CD1c-positive myeloid dendritic cell (primary cell): Measurements from ENCODE around the gene INTS1.

Experiments used
- DNase-seq: peaks from one replicate; pipeline ENCODE4 v3.0.0-alpha.2; 2016; ENCODE audit errors: extremely low spot score

The INTS1 gene

DNA sequence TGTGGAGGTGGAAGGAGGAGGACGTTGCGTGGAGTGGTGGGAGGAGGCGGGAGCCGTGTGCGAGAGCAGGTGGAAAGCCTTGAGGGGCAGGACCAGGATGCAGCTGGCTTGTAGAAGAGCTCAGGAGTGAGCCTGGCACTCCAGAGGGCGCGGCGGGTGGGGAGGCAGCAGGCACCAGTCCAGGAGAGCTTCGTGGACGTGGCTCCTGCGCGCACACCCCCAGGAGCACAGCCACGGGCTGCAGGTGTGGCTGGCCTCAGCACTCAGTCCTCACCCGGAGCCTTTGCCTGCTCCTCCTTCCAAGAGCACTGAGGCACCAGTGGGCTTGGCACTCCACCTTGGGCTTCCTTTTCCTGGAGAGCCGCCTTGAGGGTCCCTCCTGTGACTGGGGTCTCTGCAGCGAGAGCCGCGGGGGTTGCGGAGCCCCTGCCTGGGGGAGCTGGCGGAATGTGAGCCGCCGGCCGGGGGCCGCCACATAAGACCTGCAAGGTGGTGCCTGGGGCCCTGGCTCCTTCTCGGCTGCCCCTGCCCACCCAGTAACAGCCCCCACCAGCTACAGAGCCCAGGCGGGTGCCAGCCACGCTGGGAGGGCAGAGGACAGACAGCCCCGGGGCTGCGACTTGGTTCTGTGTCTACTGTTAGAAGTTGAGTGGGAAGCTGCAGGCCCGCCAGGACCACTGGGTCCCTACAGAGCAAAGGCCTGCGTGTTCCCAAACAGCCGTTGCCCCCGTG lies 37.4 kb upstream of the INTS1 start:
- no peak for DNase-seq

DNA sequence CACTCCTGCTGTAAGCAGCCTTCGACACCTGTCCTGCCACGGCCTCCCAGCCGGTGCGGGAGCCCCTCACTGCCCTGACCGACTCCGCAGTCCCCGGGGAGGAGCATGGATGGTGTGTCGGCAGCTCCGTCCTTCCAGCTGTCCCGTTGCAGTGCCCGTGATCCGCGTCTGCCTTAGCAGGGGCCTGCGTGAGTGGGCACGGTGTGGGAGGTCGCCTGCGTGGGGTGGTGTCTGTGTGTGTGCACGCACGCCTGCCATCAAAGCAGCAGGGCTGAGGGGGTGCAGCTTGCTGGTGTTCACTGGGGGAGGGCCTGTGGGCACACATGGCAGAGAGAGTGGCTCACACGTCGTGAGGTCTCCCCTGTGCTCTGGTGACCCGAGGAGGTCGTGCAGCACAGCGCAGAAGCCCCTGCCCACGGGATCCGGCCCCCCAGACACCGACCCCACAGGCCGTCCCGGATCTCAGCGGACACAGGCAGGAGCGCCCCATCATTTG lies 36.6 kb upstream of the INTS1 start:
- DNase-seq: no peak

DNA sequence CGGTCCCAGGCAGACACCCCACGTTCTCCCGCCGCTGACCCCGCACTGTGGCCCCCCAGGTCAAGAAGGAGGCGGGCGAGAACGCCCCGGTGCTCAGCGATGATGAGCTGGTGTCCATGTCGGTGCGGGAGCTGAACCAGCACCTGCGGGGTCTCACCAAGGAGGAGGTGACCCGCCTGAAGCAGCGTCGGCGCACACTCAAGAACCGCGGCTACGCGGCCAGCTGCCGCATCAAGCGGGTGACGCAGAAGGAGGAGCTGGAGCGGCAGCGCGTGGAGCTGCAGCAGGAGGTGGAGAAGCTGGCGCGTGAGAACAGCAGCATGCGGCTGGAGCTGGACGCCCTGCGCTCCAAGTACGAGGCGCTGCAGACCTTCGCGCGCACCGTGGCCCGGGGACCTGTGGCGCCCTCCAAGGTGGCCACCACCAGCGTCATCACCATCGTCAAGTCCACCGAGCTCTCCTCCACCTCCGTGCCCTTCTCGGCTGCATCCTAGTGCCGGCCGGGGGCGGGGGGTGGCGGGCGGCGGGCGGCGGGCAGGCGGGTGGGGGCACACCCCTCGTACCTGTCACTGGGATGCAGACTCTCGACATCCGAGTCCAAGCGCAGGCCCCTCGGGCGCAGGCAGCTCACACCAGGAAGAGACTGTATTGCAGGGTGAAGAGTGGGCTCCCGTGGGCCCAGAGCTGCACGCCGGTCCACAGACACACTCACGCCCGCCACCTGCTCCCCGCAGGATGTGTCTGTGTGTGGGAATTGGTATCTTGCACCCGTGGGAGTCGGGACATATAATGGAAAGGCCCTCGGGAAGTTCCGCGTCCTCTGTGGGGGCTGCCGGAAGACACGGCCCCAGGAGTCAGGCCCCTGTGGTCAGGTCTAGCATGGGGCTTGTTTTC lies 35.9 kb upstream of the INTS1 start:
- no peak for DNase-seq

DNA sequence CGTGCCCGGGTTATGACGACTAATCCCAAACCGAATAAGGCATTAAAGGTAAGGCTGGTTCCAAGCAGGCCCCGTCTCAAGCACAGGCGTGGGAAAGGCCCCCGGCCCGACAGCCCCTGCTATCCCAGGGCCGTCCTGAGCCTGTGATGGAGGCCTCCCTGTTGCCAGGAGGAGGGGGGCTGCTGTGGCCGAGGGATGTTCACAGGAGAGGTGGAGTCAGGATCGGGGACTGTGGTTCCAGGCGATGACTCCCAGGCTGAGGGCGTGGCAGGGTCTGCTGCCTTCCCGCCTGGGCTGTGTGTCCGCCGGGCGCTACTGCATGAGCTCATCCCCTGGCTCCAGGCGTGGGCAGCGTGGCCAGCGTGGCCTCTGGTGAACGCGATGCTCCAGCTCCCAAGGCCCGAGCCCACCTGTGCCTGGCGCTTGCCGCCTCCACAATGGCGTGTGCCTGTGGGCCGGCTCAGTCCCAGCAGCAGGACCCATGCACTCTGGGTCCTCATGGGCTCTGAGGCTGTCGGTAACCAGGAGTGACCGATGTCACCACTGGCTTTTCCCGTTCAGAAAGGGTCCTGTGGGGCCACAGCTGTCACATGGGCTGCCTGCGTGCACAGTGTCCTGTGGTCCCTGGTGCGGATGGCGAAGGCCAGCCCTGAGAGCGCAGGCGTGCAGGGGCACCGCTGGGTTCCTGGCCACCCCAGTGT lies 35.1 kb upstream of the INTS1 start:
- no peak for DNase-seq

DNA sequence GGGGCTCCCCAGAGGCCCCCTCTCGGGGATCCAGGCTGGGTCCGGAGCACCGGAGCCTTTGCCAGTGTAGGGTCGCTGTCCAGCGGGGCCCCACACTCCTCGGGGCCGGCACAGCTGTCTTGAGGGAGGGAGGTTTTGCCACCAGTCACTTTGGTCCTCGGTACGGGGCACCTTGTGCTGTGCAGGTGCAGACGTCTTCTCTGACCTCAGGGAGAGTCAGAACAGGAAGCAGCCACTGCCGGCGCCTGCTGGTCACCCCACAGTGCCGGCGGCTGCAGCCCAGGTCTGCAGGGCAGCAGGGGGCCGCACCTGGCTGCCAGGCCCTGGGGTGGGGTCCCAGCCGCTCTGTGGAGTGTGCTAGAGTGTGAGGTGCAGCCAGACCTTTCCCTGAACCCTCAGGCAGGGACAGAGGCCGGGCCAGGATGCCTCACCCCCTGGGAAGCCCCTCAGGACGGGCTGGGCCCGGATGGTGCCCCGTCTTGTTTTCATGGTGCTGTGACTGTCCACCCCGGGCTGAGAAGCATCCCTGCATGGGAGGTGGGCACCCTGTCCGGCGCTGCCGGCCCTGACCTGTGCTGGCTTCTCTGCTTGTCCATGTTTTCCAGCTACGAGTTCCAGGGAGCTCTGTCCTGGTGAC lies 34.5 kb upstream of the INTS1 start:
- DNase-seq: no peak

DNA sequence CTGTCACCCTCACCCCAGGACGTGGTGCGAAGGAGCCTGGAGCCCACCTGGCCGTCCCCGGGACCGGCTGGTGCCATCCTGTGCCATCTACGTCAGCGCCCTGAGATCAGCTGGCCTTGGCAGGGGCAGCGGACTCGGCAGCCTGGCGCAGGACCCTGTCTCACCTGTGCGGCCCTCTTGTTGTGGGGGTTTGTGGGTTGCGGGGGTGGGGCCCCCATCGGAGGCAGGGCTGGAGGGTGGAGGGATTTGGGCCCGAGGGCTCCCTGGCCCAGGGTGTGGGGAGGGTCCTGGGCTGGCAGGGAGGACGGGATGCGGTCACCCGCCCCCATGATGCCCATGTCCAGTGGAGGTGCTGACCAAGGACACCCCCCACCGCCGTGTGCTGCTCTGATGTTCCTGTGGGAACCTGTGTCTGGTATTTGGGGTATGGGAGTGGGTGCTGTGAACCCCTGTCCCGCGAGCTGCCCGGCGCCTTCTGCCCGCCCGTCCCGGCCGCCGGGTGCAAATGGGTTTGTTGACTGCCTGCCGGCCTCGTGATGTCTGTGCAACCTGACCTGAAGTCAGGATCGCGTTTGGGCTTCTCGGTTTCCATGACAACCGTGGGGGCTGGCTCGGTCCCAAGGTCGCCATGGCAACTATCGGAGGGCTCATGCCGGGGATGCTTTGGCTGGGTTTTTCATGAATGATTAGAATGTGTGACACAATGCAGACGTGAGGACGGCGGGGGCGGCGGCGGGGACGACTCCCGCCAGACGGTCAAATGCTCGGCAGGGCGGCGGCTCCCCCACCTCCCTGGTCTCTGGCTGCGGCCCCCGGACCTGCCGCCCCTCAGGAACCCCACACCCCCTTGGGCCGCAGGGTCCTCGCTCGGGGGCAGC lies 33.6 kb upstream of the INTS1 start:
- DNase-seq: no peak

DNA sequence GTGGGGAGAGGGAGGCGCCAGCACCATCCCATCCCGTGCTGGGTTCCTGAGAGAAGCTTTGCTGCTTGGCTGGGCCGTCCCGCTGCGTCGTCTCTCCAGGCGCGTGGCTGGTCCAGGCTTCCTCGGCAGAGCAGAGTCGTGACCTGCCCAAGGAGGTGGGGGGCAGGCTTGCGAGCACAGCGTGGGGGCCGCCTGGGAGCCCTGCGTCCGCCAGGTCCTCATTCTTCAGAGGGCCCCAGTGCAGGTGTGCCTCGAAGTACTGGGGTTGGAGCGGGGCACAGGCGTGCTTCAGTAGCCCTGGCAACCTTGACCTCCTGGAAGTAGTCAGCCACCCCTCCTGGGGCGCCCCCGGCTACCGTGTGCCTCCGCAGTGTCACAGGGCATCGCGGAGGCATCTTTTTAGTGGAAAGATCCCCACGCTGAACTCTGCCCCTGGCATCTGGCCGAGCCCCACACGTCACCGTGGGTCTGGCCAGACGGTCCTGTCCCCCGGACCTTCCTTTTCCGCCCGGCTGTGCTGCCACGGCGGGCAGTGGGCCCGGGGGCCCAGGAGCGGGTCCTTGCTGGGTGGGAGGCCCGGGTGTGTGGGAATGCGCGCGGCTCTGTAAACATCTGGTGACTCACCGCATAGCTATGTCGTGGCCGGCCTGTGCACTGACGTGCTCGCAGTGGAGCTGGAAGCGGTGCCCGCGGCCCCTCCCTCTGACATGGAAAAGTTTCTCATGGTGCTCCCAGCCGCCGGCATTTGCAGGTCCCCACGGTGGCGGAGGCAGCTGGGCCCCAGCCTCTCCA lies 32.8 kb upstream of the INTS1 start:
- DNase-seq: no peak

DNA sequence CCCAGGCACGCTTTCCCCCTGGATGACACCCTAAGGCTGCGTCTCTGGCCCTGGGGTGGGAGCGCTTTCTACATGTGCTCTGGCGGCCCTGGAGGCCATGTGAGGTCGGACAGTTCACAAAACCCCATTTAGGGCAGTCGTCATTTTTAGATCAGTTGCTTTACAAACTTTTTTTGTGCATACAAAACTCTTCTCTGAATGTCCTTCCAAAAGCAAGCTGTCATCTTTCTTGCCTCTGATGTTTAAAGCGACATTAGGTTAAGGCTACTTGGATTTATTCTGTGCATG lies 32.2 kb upstream of the INTS1 start:
- no peak for DNase-seq

DNA sequence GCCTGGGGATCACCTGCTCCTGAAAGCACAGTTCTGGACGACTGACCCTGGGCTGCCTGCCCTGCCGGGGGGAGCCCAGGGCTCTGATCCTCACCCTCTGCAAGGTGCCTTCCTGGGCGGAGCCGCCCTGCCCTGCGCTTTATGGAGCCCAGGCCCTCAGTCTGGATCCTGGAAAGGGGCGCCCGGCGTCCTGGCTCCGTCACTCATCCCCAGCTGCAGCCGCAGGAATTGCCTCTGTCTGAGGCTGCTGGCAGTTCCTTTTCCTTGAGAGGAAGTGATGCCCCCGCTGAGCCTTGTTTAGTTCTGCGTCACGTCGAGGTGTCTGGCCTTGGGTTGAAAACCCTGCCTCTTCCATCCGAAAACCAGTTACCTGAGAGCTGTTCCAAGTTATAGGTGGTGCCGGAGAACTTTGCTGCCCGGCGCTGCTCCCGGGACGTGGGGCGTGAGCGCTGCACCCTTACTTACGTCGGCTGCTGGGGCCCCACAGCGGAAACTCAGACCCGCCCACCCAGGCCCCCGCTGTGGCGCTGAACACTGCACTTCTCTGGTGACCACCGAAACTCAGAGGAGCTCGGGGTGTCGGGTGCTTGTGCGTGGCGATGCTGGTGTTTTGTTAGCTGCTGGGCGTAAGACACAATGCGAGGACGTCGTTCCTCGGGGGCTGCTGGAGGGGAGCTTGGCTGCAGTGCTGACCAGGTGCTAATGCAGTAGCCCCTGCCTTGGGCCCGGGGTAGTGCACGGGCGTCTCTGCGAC lies 31.7 kb upstream of the INTS1 start:
- DNase-seq: peak; percentile 68

DNA sequence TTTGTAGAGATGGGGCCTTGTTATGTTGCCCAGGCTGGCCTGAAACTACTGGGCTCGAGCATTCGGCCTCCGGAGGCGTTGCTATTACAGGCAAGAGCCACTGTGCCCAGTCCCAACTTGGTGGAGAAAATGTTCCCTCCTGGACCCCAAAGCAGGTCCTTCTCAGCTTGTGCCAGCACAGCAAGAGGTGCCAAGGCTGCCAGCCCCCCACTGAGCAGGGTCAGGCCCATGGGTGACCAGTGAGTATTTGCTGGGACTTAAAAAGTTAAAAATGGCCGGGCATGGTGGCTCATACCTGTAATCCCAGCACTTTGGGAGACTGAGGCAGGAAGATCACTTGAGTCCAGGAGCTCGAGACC lies 30.9 kb upstream of the INTS1 start:
- no peak for DNase-seq

DNA sequence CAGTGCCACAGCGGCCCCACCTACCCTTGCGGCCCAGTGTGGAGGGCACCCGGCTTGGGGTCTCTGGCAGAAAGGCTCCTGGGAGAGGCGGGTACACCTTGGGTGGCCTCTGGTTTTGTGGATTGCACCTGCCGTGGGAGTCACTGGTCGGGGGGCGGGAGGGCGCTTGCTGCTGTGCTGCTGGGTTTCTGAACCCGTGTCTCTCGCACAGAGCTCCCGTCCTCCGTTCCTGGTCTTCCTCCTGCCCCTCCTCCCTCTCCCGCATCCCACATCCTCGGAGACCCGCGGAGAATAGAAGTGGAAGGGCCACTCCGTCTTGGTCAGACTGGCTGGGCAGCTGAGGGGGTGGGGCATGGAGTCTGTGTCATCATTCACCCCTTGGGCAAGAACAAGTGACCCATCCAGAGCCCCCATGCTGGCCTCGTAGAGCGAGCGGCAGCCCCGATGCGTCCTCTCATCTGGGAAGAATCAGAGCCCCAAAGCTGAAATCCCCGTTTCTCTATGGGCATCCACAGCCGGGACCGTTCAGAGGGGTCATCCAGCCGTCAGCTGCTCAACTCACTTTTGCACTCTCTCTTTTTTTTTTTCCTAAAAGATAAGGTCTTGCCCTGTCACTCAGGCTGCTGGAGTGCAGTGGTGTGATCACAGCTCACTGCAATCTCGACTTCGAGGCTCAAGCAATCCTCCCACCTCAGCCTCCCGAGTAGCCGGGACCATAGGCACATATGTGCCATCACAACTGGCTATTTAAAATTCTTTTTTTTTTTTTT lies 30.3 kb upstream of the INTS1 start:
- no peak for DNase-seq

DNA sequence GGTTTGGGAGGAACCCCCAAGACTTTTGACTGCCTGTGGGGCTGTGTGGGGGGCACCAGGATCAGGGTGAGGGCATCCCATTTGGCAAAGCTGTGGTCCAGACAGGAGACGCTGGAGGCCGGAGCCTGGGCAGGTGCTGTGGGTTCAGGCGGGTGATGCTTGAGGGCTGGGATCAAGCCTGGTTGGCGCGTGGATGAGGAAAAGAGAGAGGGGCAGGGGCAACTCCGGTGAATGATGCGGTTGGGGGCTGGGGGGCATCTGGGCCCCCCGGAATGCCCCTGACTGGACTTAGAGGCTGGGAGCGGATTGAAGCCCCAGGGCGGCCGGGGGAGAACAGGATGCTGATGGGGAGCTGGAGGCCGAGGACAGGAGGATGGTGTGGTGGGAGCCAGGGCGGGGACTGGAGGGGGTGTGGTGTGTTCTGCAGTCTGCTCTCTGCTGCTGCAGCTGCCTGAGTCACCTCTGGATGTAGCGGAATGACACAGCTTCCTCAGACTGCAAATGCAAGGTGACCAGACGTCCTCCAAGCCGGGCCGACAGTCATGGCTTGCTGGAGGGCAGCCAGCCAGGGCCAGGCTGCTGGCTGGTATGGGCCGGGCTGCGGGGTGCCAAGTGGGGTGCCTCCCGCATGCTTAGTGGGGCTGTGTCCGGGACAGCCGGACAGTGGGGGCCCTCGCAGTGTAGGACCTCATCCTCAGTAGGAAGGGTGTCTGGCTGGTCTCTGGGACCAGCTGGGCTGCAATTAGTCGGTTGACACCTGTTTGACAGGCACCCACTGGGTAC lies 29.5 kb upstream of the INTS1 start:
- peak; percentile 88 for DNase-seq

DNA sequence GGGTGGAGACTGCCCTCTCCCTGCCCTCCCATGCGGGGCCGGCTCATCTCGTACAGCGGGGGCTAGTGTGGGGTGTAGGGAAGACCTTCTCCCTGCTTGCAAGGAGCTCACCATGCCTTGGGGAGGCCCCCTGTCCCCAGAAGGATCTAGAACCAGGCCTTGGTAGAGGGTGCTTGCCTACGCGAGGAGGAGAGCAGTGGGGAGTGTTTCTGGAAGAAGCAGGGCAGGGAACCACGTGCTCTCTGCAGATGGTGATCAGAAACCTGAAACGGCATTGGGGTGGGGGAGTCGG lies 29.0 kb upstream of the INTS1 start:
- DNase-seq: no peak

DNA sequence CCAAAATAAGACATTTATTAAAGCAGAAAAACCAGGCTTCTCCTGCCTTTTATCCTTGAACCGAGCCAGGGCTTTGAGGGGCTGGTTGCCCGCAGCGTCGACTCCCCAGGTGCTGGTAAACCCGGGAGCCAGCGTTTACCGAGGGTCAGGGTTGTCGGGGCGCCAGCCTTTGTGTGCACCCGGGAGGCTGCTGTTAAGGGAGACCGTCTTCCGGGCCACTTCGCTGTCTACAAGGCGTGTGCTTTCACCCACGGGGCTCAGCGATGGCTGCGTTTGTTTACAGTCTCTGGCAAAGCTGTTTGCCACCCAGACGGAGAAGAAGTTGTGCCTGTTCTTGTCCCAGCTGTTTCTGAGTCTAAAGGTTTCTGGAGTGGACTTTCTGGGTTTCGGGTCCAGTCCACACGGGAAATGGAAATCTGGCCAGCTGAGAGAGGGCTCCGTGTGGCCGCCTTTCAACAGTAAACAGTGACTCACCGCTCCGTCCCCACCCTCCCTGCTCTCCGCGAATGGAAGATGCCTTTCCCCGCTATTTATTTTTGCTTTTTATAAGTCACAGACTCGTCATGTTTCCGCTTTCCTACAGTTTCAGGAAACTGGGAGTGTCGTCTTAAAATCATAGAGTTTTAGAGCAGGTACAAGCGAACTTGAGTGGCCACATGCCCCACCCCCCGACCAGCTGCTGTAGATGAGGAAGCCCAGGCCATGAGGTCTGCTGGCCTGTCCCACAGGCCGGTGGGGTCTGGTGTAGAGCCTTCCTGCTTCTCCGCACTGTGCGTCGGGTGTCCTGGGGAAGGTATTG lies 28.5 kb upstream of the INTS1 start:
- peak; percentile 95 for DNase-seq

DNA sequence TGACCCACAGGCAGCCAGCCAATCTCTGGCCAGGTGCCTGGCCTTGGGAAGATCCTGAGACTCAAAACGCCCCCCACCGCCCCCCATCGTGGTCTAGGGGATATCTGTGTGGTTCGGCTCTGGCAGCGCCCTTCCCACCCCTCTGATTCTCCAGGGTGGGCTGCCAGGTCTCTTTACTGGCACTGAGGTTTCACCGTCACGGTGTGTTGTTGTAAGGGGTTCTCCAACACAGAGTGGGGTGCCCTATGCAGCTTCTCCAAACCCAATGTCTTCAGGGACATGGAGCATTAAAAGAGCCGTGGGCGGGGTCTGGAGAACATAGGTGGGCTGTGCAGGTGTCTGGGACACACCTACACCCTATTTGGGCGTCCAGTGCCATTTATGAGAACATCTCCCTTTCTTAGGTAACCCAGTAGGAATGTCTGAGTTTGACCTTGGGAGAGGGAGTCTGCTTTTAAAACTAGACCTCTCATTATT lies 27.8 kb upstream of the INTS1 start:
- DNase-seq: peak; percentile 24

DNA sequence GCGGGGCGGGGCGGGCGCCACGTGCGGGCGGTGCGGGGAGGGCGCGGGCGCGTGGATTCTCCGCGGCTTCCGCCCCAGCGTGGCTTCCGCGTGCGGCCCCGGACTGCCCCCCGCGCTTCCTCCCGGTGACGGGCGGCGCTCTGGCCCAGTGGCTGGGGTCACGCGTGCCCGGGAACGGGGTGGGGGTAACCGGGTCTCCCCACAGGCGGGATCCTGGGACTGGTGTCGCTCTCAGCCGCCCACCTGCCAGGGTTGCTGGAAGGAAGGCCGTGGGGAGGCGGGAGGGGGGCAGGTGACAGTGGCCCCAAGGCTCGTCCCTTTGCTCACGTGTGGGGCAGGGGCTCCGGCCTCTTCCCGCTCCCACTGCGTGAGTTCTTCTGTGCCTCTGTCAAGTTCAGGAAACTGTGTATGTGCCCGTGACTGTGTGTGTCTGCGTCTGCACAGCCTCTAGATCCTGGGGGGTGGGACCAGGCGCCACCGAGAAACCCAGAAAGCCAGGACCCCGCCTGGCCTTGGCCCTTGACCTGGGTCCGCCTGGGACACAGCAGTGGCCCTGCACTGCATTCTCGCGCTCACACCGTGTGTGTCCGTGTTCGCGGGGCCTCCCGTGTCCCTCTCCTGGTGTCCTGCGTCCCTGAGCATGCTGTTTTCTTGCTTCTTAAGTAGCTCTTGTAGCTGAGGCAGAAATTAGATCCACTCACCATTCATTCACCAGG lies 27.2 kb upstream of the INTS1 start:
- peak; percentile 54 for DNase-seq

DNA sequence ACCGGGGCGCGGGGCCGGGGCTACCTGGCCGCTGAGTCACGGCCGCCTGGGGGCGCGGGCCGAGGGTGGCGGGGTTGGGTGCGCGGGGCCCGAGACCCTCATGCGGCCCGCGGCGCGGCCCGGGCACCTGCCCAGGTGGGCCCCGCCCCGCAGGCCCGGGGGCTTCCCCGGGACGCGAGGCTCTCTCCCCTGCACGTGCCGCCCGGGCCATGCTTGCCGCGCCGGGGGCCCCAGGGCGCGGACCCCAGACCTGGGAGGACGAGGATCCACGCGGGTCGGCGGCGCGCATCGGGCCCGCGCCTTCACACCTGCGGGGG lies 26.7 kb upstream of the INTS1 start:
- no peak for DNase-seq
